Posterior vena cava (tissue), 2 donors: ENCODE results near the gene DNAAF1. TPM values are rescaled to one million over a fixed set of nuclear protein-coding genes. Genes with fewer than 3 reads are reported as not detected.
"Not testable (repeated sequence)": the region's sequence is repeated elsewhere in the genome, so short reads cannot be mapped to it uniquely, and the experiment has no call there.

ENCODE experiments used
- DNase-seq: peaks from one replicate; pipeline ENCODE4 v3.0.0-alpha.2; 2020; ENCODE audit warnings: low spot score
- intact Hi-C, 2 donors: fragments of 100-400 bp; cut with DNase I; formaldehyde crosslinking; loops; one replicate each; pipeline versions ENCODE4 v1.14.1 to v1.14.2; 2022 to 2023
- total RNA-seq, 2 donors: library from RNA; stranded (reverse); fragmentation: NEBNext Ultra II Directional; extraction: Animal tissue kit (Norgen Biotek cat#: 25700); gene quantifications; one replicate each; pipeline ENCODE4 v1.2.1, GENCODE V29; 2021
- donor health status: DM: yes; HTN: yes; CAD: no.
- donor health status: DM: yes; HTN: yes; CAD: no.

The DNAAF1 gene
- total RNA-seq, 2 donors from 2014 or later: not detected

DNA sequence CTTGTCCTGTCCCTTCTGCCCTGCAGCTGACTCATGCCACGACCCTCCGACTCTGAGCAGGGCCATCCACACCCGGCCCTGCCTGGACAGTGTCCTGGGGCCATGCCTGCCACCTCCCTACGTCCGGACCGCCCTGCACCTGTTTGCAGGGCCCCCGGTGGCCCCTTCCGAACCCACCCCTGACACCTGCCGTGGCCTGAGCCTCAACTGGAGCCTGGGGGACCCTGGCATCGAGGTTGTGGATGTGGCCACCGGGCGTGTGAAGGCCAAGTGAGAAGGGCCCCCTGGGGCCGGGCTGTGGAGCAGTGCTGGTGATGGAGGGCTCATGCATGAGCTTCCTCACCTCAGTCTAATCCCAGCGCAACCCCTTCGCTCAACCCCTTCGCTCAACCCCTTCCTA lies 51.0 kb downstream of the DNAAF1 start:
- DNase-seq: no peak
- intact Hi-C loops: no loop called here

DNA sequence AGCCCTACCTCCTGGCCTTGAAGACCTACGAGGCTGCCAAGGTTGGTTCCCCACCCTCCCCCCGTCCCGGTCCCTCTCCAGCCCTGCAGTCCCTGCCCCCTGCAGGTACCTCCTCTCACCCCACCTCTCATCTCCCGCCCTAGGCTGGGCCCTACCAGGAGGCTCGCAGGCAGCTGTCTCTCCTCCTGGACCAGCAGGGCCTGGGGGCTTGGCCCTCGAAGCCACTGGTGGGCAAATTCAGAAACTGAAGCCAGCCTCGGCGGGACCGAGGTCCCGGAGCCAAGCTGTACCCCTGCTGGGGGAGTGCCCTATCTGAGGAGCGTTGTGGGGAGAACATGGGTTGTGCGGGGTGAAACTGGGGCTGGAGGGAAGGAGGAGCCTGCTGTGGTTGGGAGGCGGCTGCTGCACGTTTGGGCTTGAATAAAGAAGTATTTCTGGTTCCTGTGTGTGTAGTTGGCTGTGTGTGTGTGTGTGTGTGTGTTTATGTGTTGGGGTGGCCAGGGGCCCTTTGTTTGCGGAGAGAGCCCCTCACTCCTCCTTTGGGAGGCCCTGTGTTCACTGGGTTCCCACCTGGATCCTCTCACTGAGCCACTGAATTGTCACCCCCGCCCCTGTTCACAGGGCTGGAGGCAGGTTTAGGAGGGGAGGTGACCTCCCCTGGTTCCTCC lies 51.8 kb downstream of the DNAAF1 start:
- intact Hi-C loops: no loop called here
- no peak for DNase-seq

DNA sequence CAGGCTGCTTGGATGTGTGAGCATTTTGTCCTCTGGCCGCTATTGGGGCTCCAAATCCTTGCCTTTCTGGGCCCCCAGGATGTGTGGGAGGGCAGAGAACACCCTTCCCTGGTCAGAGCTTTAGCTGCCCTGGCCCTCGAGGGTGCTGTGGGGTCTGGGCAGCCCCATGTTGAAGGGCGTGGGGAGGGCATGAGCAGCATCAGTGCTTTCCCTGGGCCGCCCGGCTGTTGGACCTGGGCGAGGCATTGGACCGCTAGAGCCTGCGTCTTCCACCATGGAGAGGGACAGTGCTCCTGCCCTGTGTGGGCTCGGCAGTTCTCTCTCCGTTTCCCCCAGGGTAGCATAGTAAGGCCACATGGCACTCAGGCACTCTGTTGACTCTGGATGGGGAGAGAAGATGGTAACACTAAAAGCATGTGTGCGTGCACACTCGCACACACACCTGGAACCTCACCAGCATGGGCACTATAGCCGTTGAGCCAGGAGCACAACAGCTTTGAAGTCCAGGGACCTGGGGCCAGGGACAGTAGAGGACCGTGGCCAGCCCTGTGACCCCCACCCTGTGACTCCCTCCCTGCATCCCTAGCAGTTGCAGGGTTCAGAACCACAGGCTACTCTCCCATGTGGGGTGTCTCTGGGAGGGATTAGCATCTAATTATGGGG lies 52.5 kb downstream of the DNAAF1 start:
- intact Hi-C loops: no loop called here
- DNase-seq: no peak

DNA sequence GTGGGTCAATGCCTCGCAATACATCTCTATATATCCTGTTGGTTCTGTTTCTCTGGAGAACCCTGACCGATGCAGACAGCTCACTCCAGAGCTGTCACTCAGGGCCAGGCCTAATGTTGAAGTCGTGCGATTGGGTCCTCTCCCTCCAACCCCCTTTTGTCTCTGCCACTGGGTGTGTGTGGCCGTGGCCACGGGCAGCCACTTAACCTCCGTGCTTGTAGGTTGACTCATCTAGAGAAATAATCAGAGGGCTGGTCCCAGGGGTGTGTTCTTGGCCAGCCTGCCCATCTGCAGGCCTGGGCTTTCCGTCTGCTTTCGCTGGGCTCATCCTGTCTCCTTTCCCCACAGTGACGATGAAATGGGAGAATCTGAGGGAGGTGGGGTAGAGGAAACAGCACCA lies 53.3 kb downstream of the DNAAF1 start:
- no peak for DNase-seq
- intact Hi-C loops: no loop called here

DNA sequence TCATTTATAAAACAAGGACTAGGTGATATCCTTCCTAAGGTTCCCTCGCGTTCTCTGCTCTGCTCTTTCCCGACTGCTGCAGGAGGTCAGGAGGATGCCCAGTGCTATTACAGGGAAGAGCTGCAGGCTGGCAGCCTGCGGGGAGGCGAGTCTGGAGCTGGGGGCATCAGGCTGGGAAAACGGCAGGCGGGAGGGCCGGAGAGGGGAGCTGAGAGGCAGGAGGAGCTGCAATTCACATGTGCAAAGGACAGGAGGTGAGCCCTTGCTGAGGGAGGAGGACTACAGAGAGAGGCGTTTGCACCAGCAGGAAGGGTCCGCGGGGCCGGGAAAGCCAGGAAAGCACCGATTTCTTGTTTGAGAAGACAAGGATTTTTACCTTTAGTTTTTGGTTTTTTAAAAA lies 54.0 kb downstream of the DNAAF1 start:
- no peak for DNase-seq
- intact Hi-C loops: no loop called here

DNA sequence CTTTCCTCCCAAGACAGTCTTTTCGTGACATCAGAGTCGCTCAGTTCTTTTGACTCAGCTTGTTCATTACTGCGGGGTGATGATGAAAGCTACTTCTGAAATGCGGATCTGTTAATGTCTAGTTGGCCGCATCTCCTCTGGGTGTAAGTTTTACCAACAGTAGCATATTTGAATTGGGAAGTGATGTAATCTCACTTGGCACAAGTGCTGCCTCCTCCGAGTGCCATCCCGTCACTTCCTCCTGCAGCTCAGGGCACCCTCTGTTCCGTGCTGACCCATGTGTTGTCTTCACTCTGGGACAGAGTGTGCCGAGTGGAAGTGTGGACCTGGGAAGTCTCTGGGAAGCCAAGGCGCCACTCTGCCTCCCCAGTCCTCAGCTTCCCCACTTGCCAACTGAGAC lies 54.8 kb downstream of the DNAAF1 start:
- intact Hi-C loops: no loop called here
- no peak for DNase-seq

- intact Hi-C loops, DNase-seq: not testable (repeated sequence)
These were observed 59.4 kb downstream of the DNAAF1 start for GRCh38 chr16:84204551-84204950.

GRCh38 chr16:84205123-84205522 lies 60.0 kb downstream of the DNAAF1 start:
- intact Hi-C loops: not testable (repeated sequence)

DNA sequence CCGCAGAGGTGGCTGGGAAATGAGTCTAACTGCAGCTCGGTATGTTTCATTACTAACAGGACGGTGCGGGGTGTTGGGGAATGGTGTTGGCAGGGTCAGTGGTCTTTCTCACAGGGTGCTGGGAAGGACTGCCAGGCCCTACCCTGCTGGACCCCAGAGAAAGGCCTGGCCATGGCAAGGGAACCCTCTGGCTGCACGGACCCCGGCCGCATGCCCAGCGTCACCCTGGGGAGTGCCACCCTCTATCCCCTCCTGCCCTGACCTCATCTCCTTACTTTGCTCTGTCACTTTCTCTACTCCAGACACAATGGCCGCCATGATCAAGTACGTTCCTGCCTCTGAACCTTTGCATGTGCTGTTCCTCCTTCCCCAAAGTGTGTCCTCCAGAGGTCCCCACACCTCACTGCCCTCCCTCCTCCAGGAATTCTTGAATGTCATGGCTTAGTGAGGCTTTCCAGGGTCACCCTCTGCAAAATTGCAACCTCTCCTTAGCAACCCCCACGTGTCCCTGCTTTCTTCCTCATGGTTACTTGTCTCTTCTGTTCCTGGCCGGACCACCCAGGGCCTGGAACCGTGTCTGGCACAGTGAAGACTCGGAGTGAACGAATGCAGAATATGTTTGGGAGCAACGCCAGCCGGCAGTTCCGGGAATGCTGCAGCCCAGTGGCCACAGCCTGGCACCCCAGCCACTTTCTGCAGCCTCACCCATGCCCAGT lies 61.0 kb downstream of the DNAAF1 start:
- intact Hi-C loops: no loop called here
- DNase-seq: no peak

More at GRCh38 chr16:84205123-84205522, 60.0 kb downstream of the DNAAF1 start:
- DNase-seq: not testable (repeated sequence)

GRCh38 chr16:84207251-84207650 lies 62.1 kb downstream of the DNAAF1 start:
- DNase-seq: no peak
- intact Hi-C loops: no loop called here

GRCh38 chr16:84207879-84208278 lies 62.8 kb downstream of the DNAAF1 start:
- DNase-seq: no peak
- intact Hi-C loops: no loop called here

DNA sequence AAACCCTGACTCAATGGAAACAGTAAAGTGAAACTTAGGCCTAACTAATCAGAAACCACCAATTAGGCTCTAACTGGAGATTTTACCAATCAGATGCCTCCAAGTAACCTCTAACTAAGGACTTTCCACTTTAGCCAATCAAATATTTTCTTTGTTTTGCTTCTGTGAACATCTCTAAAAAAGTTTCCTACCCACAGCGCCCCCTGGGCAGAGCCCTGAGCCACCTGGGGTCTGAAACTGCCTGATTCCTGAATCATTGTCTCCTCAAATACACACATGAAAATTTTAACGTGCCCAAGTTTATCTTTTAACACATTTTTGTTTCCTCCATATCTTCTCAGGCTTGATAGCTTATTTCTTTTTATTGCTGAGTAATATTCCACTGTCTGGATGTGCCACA lies 64.9 kb downstream of the DNAAF1 start:
- DNase-seq: no peak
- intact Hi-C loops: no loop called here

DNA sequence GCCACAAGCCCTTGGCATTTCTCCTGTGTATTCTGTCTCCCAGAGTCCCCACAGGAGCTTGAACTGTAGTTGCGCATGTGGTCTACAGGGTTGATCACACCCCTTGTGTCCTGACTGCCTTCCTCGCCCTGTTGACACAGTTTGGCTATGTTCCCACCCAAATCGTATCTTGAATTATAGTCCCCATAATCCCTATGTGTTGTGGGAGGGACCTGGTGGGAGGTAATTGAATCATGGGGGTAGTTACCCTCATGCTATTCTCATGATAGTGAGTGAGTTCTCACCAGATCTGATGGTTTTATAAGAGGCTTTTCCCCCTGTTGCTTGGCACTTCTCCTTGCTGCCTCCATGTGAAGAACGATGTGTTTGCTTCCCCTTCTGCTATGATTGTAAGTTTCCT lies 67.0 kb downstream of the DNAAF1 start:
- intact Hi-C loops: no loop called here
- no peak for DNase-seq

DNA sequence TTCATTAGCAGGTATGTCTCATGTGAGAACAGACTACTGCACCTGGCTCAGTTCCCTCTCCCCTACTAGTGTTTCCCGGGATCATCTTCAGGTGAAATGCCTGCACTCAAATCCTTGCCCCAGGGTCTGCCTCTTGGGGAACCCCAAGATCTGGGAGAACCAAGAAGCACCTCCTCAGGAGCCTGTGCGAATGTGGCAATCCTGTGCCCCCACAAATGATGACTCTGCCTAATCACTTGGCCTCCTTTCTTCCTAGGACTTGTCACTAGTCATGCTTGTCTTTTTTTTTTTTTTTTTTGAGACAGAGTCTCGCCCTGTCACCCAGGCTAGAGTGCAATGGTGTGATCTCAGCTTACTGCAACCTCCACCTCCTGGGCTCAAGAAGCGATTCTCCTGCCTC lies 67.5 kb downstream of the DNAAF1 start:
- no peak for DNase-seq
- intact Hi-C loops: no loop called here

DNA sequence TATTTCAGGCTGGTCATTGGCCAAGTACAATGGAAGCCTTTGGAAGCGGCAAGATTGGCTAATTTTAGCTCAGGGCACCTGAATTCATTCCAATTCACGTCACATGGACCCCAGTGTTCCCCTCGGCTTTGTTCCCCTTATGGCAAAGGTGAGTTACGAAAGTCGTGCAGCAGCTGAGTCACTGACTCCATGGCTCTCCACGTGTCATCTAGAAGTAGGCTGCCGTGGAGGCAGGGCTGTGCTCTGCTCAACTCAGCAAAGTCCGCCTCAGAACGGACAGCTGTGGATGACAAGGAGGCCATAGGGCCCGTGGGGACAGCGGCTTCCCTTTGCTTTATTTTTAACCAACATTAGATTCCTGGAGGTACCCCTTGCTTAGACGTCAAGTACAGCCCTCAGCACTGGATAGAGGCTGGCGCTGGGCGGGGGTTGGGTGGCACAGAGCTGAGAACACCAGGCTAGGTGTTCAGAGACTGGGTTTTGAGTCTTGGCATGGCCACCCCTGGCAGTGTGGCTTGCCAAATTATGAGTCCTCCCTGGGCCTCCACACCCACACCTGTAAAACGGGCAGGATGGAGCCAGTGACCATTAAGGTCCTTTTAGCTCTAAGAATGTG lies 69.5 kb downstream of the DNAAF1 start:
- no peak for DNase-seq
- intact Hi-C loops: no loop called here

DNA sequence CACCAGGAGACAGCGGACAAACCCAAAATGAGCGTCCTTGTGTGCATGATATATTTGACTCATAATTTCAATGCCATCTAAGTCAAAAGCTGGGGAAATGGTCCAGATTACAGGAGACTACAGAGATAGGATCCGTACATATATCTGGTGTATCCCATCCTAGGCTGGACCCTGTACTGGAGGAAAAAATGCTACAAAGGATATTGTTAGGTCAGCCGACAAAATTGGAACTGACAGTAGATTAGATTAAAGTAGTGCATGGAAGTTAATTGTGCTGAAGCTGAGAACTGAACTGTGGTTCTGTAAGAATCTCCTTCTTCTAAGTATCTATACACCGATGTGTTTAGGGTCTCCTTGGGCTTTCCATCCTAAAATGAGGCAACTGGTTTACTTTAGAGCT lies 70.4 kb downstream of the DNAAF1 start:
- intact Hi-C loops: no loop called here
- DNase-seq: no peak

DNA sequence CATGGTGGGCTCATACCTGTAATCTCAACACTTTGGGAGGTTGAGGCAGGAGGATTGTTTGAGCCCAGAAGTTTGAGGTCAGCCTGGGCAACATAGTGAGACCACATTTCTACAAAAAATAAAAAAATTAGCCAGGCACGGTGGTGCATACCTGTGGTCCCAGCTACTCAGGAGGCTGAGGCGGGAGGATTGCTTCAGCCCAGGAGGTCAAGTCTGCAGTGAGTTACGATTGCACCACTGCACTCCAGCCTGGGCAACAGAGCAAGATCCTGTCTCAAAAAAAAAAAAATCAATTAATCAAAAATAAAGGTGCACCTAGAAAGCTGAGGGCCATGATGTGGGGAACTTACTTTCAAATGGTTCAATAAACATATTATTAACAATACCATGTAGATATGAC lies 71.0 kb downstream of the DNAAF1 start:
- DNase-seq, intact Hi-C loops: not testable (repeated sequence)

GRCh38 chr16:84218176-84218823 lies 73.2 kb downstream of the DNAAF1 start:
- intact Hi-C loops: no loop called here

DNA sequence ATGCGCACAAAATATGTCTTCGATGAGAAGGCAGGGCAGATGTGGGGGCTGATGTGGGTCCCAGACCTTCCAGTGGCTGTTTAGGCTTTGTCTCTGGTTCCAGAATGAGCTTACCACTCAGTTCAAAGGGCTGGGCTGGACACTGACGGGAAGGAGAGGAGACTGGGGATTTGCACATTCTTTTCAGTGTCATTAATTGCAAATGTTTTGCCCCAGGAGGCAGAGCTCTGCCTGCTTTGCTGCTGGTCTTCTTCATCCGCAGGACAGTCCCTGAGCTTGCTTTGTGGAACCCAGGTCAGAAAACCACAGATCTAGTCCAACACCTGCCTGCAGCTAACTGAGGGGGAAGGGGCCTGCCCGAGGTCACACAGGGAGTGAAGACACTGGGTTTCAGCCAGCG lies 73.8 kb downstream of the DNAAF1 start:
- no peak for DNase-seq
- intact Hi-C loops: no loop called here

More at GRCh38 chr16:84218176-84218823, 73.2 kb downstream of the DNAAF1 start:
- DNase-seq: no peak

DNA sequence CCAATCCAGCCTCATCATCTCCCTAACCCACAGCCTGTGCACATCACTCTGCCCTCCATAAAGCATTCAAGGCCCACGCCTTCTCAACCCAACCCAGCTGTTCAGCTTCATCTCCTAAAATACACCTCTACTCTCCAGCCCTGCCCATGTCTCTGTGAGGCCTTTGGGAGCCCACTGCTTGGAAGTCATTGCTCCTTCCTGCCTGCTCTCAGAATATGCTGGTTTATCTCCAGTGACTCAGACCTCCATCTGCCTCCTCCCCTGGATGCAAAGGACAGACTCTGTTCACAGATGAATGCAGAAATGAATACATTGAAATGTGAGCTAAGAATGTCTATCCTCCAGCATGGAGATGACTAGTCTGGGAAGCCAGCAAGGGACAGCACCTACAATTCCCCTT lies 75.7 kb downstream of the DNAAF1 start:
- intact Hi-C loops: no loop called here
- DNase-seq: no peak
